Skin of body (tissue), 2 donors: ENCODE results near the gene IBTK. TPM values are rescaled to one million over a fixed set of nuclear protein-coding genes. Genes with fewer than 3 reads are reported as not detected.
A peak's percentile ranks its signal among the peaks of the same experiment; 100 is the strongest.
"Not testable (repeated sequence)": the region's sequence is repeated elsewhere in the genome, so short reads cannot be mapped to it uniquely, and the experiment has no call there.

ENCODE experiments used
- DNase-seq: peaks from one replicate; lab custom pipeline; 2025; lab: John Stamatoyannopoulos, UW
- total RNA-seq: library from RNA; depleted of rRNA; stranded (reverse); fragments of >200 nt; gene quantifications from one replicate; pipeline ENCODE4 v1.2.3, GENCODE V29; 2014

The IBTK gene
- total RNA-seq, 1 donor from 2014 or later, result 52.5 TPM

- no peak for DNase-seq
Observed at GRCh38 chr6:82182756-82183155, 64.8 kb downstream of the IBTK start.

GRCh38 chr6:82179415-82179814 is 68.1 kb downstream of the IBTK start:
- no peak for DNase-seq

GRCh38 chr6:82178759-82179112 is 68.8 kb downstream of the IBTK start:
- no peak for DNase-seq

DNA sequence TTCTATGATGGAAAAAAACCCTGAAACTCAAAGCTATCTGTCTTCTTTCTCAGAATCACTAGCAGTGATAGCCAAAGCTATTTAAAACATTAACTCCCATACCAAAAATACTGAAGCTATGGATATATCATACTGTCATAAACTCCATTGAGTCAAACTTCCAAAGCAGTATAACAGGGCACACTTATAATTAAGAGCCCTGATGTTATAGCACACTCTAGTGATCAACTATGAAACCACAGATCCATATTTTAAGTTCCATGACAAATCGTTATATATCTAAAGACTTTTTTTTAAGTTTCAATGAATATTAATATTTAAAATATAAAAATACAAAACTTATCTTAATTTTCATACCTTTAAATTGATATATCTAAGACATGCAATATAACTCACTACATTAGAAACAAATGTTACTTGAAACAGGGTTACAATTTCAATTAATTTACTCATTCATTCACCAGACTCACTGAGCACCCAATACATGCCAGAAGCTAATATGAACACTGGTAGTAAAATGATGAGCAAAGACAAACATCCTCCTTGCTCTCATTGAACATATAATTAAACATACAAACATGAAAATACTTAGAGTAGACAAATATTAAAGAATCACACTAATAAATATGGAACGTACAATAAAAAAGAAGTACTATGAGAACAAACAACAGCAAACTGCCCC is 69.3 kb downstream of the IBTK start:
- DNase-seq, result peak; percentile 54

- DNase-seq, result no peak
Observed at GRCh38 chr6:82176616-82177015, 70.9 kb downstream of the IBTK start.

GRCh38 chr6:82172594-82172993 is 75.0 kb downstream of the IBTK start:
- no peak for DNase-seq

GRCh38 chr6:82169138-82169876 is 78.2 kb downstream of the IBTK start:
- DNase-seq, result no peak

- DNase-seq, result no peak
Observed at GRCh38 chr6:82166493-82166892, 81.1 kb downstream of the IBTK start.

DNA sequence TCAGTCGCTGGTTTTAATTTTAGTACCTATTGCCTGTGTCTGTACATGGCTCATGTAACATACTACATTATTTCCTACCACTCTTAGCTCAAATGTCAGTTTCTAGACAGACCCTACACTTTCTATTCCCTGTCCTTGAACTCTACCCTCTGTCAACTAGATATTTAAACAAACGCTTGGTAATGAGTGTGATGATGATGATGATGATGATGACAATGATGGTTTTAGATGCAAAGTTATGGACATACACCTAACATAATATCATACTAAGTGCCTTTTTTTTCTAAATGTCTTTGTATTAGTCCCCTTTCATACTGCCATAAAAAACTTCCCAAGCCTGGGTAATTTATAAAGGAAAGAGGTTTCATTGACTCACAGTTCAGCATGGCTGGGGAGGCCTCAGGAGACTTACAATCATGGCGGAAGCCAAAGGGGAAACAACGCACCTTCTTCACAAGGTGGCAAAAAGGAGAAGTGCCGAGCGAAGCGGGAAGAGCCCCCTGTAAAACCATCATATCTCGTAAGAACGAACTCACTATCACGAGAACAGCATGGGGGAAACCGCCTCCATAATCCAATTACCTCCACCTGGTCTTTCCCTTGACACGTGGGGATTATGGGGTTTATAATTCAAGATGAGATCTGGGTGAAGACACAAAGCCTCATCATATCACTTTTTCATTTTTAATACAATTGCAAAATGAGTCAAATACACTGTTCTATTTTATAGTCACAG is 87.1 kb downstream of the IBTK start:
- no peak for DNase-seq

DNA sequence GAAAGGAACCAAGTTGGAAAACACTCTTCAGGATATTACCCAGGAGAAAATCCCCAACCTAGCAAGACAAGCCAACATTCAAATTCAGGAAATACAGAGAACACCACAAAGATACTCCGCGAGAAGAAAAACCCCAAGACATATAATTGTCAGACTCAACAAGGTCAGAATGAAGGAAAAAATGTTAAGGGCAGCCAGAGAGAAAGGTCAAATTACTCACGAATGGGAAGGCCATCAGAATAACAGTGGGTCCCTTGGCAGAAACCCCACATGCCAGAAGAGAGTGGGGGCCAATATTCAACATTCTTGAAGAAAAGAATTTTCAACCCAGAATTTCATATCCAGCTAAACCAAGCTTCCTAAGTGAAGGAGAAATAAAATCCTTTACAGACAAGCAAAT is 94.8 kb downstream of the IBTK start:
- not testable (repeated sequence) for DNase-seq

- DNase-seq, result not testable (repeated sequence)
Observed at GRCh38 chr6:82151147-82151546, 96.4 kb downstream of the IBTK start.

DNA sequence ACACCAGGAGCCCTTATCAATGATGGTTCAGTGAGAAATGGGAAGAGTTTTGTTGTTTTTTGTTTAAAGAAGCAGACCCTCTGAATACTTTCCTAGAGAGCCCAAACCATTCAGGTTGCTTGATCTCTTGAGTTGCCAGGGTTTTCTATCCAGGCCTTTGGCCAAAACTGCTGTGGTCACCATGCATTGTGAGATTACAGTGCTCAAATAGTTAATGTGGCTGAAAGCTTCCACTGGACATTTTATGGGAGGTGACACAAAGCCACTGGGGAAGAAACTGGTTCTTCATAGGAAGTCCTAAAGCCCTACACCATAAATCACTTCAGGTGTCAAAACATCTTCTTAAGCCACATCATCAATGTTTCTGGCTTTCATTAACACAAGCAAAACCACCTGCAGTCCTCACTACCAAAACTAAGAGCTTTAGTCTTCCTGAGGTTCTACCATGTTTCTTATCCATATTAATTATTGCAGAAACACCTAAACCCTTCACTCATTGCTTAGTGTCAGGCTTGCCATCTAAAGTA is 101.6 kb downstream of the IBTK start:
- DNase-seq, result no peak

- peak; percentile 84 for DNase-seq
Observed at GRCh38 chr6:82144852-82145340, 102.6 kb downstream of the IBTK start.

GRCh38 chr6:82144007-82144851 is 103.3 kb downstream of the IBTK start:
- DNase-seq, result peak; percentile 64

- peak; percentile 65 for DNase-seq
Observed at GRCh38 chr6:82143041-82143481, 104.5 kb downstream of the IBTK start.

- DNase-seq, result no peak
Observed at GRCh38 chr6:82142524-82142923, 105.0 kb downstream of the IBTK start.

DNA sequence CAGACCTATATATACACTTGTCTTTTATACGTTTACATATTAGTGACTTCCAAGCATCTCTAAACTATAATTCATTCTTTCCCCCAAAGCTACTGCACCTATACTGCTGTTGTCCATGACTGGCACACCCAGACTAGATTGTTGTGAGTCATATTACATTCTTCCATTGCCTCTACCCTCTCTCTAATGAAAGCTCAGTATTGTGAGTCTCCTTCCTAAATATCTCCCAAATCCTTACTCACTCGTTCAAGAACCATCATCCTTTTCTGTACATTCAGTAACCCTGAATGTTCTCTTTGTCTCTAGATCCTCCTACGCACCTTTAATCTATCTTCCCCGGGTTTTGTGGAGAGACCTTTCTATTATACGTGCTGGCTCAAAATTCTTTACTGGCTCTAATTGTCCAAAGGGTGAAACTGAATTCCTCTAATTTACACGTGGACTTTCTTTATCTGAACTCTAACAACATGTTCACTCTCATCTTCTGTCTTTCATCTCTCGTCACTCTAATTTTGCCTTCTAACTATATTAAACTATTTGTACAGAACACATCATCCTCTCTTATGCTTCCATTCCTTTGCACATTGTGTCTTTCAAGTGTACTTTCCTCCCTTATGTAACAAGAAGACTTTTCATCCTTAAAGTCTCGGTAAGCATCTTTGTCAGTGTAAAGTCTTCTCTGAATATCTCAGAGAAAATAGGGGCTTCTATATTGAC is 109.3 kb downstream of the IBTK start:
- no peak for DNase-seq

DNA sequence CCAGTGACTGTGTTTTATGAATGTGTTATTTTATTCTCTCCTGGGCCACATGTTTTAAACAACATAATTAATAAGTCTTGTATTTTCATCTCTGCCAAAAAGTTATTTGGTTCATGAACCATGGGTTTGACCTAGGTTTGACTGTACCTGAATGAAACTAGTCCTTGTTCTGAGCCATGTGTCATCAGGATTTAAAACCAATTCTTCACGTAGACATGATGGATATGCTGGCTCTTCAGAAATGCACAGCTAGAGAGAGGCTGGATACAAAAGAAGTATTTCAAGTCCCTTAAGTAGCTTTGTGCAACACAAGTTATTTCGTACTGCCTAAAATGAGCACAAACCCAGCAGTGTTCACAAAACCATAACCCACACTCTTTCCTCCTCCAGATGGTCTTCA is 116.1 kb downstream of the IBTK start:
- DNase-seq, result no peak

DNA sequence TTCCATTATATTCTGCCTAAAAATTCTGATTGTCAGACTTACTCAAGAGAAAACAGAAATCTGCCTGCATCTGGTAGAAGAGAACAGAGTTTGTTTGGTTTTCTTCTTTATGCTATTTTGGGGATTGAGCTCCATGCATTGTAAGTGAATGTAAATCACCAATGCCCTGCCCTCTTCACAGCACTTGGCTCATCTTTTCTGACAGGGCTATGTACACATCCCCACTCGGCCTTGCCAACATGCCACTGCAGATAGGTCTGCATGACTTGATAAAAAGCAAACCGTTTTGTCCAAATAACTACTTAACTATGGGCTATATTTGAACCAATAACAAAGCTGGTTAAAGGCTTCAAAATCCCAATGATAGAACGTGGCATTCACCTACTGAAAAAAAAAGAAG is 117.7 kb downstream of the IBTK start:
- no peak for DNase-seq

DNA sequence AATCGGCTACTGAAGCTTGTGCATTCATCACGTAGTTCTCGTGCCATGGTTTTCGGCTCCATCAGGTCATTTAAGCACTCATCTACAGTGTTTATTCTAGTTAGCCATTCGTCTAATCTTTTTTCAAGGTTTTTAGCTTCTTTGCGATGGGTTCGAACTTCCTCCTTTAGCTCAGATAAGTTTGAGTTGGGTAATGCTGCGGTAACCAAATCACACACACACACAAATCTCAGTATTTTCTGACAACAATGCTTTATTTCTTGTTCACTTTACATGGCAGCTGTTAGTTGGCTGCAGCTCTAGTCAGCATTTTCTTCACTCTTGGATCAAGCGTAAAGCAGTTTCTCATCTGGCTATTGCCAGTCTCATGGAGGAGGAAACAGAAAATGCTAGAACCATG is 118.6 kb downstream of the IBTK start:
- not testable (repeated sequence) for DNase-seq
